Superior temporal gyrus (tissue), 1 donor: ENCODE results near the gene CHRNG.

Source experiments
- DNase-seq: peaks from one replicate; pipeline ENCODE4 v3.0.0-alpha.2; 2016; ENCODE audit errors: extremely low spot score

Gene CHRNG

DNA sequence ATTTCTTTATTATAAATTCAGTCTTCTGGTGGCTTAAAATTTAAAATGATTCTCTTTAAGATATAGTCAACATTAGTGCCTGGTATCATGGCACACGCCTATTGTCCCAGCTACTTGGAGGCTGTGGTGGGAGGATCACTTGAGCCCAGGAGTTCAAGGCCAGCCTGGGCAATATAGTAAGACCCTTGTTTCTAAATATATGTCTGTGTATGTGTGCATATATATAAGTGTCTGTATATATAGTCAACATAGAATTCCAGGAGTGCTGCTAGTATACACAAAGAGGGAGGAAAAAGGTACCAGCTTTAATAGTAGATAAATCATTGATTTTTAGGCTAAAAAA lies 35.9 kb downstream of the CHRNG start:
- DNase-seq, result no peak

DNA sequence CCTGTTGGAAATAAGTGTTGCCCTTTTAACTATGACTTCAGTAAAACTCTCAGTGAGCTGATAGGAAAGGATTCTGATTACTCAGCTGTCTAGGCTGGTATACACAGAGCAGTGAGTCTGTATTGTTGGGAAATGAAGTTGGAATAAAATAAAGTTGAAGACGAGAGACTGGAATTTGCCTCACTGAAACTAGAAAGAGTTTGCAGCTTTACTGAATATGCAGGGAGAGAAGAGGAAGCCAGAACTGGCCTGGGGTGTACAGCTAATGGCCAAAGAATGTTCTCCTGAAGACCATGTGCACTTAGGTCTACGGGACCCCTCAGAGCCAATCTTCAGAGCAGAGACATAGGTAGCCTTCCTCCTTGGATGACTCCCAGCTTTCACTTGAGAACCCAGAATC lies 37.5 kb downstream of the CHRNG start:
- no peak for DNase-seq

DNA sequence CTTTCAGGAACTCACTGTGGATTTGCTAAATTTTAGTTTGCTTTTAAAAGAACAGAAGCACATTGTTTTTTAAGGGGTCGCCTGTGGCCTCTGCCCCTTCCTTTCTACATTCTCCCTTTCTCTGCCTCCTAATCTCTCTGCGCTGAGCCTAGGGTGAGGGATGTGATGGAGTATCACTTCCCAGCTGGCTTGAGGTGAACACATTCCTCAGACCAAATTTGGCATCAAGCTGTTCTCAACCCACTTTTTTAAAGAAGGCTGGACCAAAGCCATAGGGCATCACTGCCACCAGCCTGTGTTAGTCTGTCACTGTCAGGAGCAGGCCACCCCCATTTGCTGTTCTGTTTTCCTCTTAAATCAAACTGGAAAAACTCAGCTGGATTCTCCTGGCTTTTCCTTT lies 38.3 kb downstream of the CHRNG start:
- no peak for DNase-seq

DNA sequence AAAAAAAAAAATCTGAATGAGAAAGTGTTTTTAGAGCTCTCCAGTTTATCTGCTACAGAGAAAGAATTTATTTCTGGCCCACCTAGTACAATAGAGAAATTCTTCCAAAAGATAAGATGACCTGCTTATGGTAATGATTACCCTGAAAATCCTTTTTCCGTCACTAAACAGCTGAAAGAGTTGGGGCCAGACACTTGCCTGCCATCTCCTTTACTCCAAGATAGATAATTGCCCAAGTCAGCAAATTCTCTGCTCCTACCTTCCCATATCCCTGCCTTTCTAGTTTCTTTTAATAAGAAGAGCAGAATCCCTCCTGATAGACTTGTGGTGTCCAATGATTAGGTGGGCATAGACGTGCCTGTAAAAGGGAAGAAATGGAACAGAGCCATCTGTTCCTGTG lies 39.1 kb downstream of the CHRNG start:
- DNase-seq, result no peak

DNA sequence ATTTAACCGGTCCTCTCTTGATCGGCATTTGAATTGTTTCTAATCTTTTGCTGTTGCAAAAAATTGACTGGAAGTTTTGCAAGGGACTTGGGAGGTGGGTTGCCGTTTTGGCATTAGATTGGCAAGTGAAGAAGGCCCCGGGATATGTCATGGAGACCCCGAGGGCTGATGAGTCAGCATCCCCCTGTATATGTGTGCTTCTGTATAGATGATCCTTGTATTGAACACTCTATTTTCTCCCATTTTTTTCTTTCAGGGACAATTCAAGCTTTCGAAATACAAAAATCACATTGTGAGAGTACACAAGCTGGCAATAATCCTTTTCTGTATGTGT lies 41.1 kb downstream of the CHRNG start:
- no peak for DNase-seq

DNA sequence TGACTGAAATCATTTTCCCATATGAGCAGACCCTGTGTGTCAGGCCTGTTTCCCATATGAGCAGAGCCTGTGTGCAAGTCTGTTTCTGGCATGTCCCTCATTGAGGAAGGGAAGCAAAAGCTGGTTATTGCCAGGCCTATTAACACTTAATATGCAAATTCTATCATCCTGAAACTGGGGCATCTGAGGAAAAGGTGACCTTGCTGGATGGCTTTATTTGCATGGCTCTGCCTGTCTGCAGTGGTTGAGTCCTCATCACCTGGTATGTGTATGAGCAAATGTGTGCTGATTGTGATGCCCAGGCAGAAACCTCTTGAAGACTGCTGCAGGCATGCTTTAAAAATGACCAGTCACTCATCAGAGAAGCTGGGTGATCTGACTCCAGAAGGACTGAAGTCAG lies 42.2 kb downstream of the CHRNG start:
- DNase-seq, result no peak

DNA sequence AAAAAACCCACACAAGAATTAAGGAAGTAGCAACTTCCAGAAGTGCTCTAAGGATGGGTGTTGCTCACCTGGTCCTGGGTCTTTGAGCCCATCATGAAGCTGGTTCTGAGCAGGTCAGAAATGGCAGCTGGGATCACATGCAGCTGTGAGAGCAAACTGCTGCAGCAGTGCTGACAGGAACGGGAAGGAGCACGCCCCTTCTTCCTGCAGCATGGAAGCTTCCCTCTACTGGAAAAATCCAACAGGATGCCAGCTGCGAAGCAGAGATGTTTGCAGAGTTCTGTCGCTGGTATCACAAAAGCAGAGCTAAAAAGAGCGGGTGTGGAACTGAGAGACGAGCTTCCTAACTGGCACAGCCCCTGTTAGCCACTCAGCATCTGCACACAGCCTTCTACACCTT lies 44.7 kb downstream of the CHRNG start:
- no peak for DNase-seq

DNA sequence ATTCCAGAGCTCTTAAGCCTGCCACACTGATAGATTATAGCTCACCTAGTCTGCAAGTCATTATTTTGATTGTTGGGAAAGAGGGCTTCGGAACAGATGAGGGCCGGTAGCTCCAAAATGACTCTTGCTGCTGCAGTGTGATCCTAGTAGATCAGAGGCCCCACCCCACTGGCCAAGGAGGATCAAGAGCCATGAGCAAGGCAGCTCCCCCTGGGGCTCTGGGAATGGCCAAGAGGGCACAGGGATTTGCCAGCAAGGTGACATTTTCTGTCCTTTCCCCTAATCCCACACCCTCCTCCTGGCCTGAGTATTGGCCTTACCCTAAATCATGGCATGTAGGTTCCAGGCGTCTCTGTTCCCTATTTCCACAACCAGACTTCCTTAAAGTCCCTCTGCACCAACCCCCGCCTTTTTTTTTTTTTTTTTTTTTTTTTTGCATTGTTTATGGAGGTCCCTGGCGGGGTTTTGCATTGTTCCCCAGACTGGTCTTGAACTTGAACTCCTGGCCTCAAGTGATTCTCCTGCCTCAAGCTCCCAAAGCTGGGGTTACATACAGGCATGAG lies 47.5 kb downstream of the CHRNG start:
- no peak for DNase-seq

DNA sequence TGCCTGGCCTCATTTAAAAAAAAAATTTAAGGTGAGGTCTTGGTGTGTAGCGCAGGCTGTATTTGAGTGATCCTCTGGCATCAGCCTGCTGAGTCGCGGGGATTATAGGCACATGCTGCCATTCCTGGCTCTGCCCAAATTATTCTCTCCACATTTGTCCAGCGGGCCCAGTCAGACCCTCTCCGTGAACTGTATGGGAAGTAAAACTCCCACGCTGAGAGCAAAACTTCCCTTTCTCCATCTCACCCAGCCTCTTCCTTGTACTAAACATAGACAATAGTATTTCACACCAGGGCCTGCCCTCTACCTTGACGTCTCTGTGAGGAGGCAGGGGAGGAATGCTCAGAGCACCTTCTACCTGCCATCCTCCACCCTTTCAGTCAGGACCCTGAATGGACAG lies 48.0 kb downstream of the CHRNG start:
- DNase-seq, result no peak

DNA sequence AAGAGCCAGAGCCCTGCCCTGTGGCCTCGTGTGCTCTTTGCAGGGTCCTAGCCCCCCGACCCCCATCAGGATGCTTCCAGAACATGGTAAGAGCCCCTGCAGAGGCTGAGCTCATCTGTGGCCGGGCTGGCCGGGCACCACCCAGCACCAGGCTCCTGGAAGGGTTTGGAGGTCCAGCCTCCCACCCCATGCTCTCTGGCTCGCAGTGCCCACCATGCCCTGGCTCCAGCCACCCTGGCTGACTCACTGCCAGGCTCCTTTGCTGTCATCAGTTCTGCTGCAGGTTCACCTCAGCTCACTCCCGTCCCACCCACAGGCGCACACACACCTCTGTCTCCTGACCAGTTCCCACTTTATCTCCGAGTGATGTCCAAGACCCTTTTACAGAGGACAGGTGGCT lies 48.5 kb downstream of the CHRNG start:
- DNase-seq, result no peak

DNA sequence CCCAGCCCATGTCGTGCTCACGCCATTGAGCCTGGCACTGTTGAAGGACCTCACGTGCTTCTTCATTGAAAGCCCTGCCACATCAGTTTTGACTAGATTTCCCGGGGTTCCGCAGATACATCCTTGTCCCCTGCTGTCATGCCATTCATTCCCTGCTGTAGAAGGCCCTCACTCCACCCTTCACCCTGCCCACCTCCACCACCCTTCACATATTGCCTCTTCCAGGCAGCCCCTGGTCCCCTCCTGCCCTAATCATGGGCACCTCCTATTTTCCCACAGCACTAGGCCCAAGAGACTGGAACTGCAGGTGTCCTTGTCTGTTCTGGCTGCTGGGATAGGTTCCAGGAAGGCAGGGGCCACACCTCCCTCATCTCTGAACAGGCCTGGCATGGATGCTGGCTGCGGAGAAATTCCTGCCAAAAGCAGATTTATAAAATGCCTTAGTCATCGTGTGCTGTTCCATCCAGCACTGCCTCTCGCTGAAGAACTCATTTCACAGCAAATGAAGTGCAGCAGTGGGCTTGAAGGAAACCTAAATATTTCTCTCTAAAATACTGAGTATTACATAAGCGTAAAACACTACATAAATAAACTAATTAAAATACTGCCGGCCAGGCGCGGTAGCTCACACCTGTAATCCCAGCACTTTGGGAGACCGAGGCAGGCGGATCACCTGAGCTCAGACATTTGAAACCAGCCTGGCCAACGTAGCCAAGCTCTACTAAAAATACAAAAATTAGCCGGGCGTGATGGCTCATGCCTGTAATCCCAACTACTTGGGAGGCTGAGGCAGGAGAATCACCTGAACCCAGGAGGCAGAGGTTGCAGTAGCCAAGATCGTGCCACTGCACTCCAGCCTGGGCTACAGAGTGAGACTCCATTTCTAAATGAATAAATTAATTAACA lies 49.4 kb downstream of the CHRNG start:
- peak; percentile 78 for DNase-seq

DNA sequence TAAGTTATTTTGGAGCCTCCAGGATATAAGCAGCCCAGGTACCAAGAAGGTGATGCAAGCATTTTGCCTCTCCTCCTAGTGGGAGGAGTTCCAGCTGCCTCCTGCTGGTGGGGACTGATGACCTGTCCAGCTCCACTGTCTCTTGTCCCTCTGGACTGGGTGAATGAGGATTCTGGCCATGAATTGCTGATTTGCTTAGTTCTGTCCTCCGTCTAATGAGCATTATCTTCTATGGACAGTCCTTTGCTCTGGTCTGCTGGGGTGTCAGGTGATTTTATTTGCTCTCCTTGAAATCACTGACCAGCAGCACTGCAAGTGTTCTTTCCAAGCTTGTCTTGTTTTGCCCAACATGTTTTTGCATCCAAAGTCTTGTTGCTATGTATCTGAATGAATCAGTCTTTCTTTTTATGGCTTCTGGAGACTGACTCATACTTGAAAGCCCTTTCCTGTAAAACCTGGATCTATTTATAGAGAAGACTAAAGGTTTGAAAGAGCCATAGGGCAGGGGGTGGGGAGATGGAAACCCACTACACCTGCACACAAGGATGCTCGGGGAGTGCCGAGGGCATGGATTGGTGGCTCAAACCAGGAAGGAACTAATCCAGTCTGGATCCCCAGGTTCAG lies 53.4 kb downstream of the CHRNG start:
- no peak for DNase-seq

DNA sequence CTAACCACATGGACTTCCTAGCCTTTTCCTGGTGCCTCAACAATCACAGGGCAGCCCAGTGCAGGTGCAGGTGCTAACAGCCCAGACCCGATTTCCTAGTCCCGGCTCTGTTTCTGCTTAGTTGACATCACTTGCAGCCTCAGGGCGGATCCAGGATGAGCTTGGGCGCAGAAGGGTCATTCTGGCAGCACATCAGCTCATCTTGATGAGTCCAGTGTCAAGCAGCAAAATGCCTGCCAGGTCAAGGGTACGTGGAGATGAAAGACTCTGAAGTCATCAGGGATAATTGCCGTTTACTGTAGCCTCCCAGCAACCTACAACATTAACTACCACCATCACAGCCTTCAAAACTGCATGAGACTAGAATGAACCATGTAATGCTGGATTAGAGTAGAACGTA lies 54.5 kb downstream of the CHRNG start:
- no peak for DNase-seq
